Hepatocyte (in vitro differentiated cells): ENCODE measurements around the gene SLBP.

Experiments
- EZH2 ChIP-seq: fragments of 200-600 bp; sonication (generic); IDR thresholded peaks from 2 replicates; pipeline ENCODE4 v1.6.1; 2016; ENCODE audit warnings: antibody characterized with exemption, mild to moderate bottlenecking, borderline replicate concordance
- EZH2phosphoT487 ChIP-seq: fragments of 200-600 bp; sonication (generic); IDR thresholded peaks from one replicate; pipeline ENCODE4 v1.6.1; 2018; ENCODE audit warnings: antibody characterized with exemption, mild to moderate bottlenecking, low read depth, moderate library complexity; ENCODE audit not compliant: unreplicated experiment, severe bottlenecking
- TF ChIP-seq, protein P1 (sequence below): fragments of 200-600 bp; sonication (generic); IDR thresholded peaks from 2 replicates; pipeline ENCODE4 v1.5.1; 2016; ENCODE audit warnings: antibody characterized with exemption, mild to moderate bottlenecking; ENCODE audit not compliant: poor library complexity

DNA sequence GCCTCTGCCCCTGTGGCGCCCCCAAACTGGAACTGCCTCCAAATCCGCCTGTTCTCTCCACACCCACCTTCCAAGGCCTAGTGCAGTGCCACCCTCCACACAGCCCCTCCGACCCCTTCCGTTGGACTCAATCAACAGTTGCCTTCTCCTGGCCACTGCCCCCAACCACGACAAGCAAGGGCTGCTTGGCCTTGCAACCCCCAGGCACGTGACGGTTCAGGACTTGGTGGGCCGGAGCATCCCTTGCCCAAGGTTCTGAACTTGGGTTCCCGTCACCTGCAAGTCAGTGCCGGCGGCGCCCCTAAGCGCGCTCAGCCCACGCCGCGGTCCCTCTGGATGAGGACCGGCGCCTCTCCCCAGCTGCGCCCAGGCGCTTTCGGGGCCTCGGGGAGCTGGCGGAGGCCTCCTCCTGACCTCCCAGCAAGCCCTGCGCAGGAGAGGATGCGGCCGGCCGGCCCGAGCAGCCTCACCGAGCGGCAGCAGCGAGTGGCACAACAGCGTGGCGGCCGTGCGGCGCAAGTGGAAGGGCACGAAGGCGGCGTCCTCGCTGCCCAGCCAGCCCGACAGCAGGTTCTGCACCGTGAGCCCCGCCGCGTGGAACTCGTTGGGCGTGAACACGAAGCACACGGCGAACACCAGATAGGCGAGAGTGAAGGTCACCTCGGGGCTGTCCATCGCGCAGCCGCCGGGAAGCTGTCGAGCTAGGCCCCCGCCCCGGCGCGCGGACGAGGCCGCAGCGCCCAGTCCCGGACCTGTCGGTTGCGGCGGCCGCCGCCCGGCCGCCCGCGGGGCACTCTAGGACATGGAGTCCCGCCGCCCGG lies 8.3 kb upstream of the SLBP start:
- TF ChIP-seq, protein P1, sequence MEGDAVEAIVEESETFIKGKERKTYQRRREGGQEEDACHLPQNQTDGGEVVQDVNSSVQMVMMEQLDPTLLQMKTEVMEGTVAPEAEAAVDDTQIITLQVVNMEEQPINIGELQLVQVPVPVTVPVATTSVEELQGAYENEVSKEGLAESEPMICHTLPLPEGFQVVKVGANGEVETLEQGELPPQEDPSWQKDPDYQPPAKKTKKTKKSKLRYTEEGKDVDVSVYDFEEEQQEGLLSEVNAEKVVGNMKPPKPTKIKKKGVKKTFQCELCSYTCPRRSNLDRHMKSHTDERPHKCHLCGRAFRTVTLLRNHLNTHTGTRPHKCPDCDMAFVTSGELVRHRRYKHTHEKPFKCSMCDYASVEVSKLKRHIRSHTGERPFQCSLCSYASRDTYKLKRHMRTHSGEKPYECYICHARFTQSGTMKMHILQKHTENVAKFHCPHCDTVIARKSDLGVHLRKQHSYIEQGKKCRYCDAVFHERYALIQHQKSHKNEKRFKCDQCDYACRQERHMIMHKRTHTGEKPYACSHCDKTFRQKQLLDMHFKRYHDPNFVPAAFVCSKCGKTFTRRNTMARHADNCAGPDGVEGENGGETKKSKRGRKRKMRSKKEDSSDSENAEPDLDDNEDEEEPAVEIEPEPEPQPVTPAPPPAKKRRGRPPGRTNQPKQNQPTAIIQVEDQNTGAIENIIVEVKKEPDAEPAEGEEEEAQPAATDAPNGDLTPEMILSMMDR = no peak
- TF ChIP-seq EZH2phosphoT487 = no peak
- TF ChIP-seq EZH2 = no peak
